Liver (tissue), 9 donors: ENCODE data around the gene TACR1. TPM values are rescaled to one million over a fixed set of nuclear protein-coding genes. Genes with fewer than 3 reads are reported as not detected.

Source experiments
- DNase-seq: peaks from one replicate; pipeline ENCODE4 v3.0.0-alpha.2; 2017; ENCODE audit warnings: low spot score
- H3K27ac ChIP-seq, 2 donors: one replicate each; pipeline ENCODE4 v1.7.0; 2013; ENCODE audit warnings: inconsistent platforms in 2 of 2, low read length in 2 of 2, control low read depth in 1 of 2, low read depth in 1 of 2, mild to moderate bottlenecking in 1 of 2
- H3K27me3 ChIP-seq, 4 donors: one replicate each; pipeline versions ENCODE4 v1.6.1 to v1.7.0; 2013; ENCODE audit warnings: low read length in 3 of 4, inconsistent platforms in 1 of 4, mild to moderate bottlenecking in 1 of 4, moderate library complexity in 1 of 4; ENCODE audit not compliant: control insufficient read depth in 4 of 4, insufficient read depth in 4 of 4
- H3K36me3 ChIP-seq, 4 donors: one replicate each; pipeline versions ENCODE4 v1.6.1 to v1.7.0; 2013; ENCODE audit warnings: low read length in 3 of 4, mild to moderate bottlenecking in 3 of 4, low read depth in 1 of 4, moderate library complexity in 1 of 4; ENCODE audit not compliant: control insufficient read depth in 4 of 4, insufficient read depth in 3 of 4
- H3K4me1 ChIP-seq, 4 donors: one replicate each; pipeline versions ENCODE4 v1.6.1 to v1.7.0; 2013; ENCODE audit warnings: low read length in 3 of 4, mild to moderate bottlenecking in 3 of 4, moderate library complexity in 1 of 4; ENCODE audit not compliant: control insufficient read depth in 4 of 4, insufficient read depth in 4 of 4
- H3K4me3 ChIP-seq, 3 donors: one replicate each; pipeline versions ENCODE4 v1.6.1 to v1.7.0; 2013; ENCODE audit warnings: low read length in 3 of 3, control low read depth in 1 of 3, low read depth in 1 of 3, mild to moderate bottlenecking in 1 of 3
- H3K9ac ChIP-seq, 2 donors: one replicate each; pipeline ENCODE4 v1.7.0; 2013; ENCODE audit warnings: low read length in 2 of 2, mild to moderate bottlenecking in 2 of 2, moderate library complexity in 2 of 2, control low read depth in 1 of 2, low read depth in 1 of 2
- H3K9me3 ChIP-seq, 4 donors: one replicate each; pipeline versions ENCODE4 v1.6.1 to v1.7.0; 2013; ENCODE audit warnings: low read length in 3 of 4; ENCODE audit not compliant: control insufficient read depth in 4 of 4
- ATF3 ChIP-seq: IDR thresholded peaks from 2 replicates; pipeline ENCODE4 v1.6.1; 2016; ENCODE audit warnings: antibody characterized with exemption
- CTCF ChIP-seq: fragments of 150-350 bp; IDR thresholded peaks from 2 replicates; pipeline ENCODE4 v1.5.1; 2017; ENCODE audit warnings: improper control_type of control experiment, low read depth, low read length; ENCODE audit not compliant: missing input control
- EGR1 ChIP-seq, 2 donors: IDR thresholded peaks; 2 replicates each; pipeline ENCODE4 v1.6.1; 2016 to 2018; ENCODE audit warnings: antibody characterized with exemption in 2 of 2, low read depth in 2 of 2
- FOXA1 ChIP-seq: IDR thresholded peaks from 2 replicates; pipeline ENCODE4 v1.6.1; 2016; ENCODE audit warnings: antibody characterized with exemption
- FOXA2 ChIP-seq: IDR thresholded peaks from 2 replicates; pipeline ENCODE4 v1.6.1; 2016; ENCODE audit warnings: antibody characterized with exemption
- GABPA ChIP-seq, 2 donors: IDR thresholded peaks in 1 of 2; conservative IDR thresholded peaks in 1 of 2; 2 replicates each; pipeline ENCODE4 v1.6.1; 2016; ENCODE audit warnings: antibody characterized with exemption in 2 of 2, mild to moderate bottlenecking in 1 of 2, moderate library complexity in 1 of 2
- HNF4G ChIP-seq: IDR thresholded peaks from 2 replicates; pipeline ENCODE4 v1.6.1; 2016; ENCODE audit warnings: antibody characterized with exemption
- JUND ChIP-seq, 2 donors: IDR thresholded peaks; 2 replicates each; pipeline ENCODE4 v1.6.1; 2016; ENCODE audit warnings: antibody characterized with exemption in 2 of 2
- MAX ChIP-seq: IDR thresholded peaks from 2 replicates; pipeline ENCODE4 v1.6.1; 2016; ENCODE audit warnings: antibody characterized with exemption
- NR2F2 ChIP-seq: IDR thresholded peaks from 2 replicates; pipeline ENCODE4 v1.6.1; 2016; ENCODE audit warnings: antibody characterized with exemption
- RAD21 ChIP-seq, 2 donors: IDR thresholded peaks; 2 replicates each; pipeline ENCODE4 v1.6.1; 2016; ENCODE audit warnings: antibody characterized with exemption in 2 of 2, mild to moderate bottlenecking in 2 of 2
- REST ChIP-seq: IDR thresholded peaks from 2 replicates; pipeline ENCODE4 v1.6.1; 2016; ENCODE audit warnings: antibody characterized with exemption, mild to moderate bottlenecking
- TAF1 ChIP-seq: conservative IDR thresholded peaks from 2 replicates; pipeline ENCODE4 v1.6.1; 2016; ENCODE audit warnings: antibody characterized with exemption, mild to moderate bottlenecking
- YY1 ChIP-seq: IDR thresholded peaks from 2 replicates; pipeline ENCODE4 v1.6.1; 2016; ENCODE audit warnings: antibody characterized with exemption, mild to moderate bottlenecking
- ZBTB33 ChIP-seq: IDR thresholded peaks from 2 replicates; pipeline ENCODE4 v1.6.1; 2016; ENCODE audit warnings: antibody characterized with exemption
- WGBS: extraction: QIAGEN DNeasy Blood & Tissue Kit; methylation state at CpG from one replicate; pipeline ENCODE4 v1.1.7; 2013; 5-methylcytosine and 5-hydroxymethylcytosine counted together
- polyA plus RNA-seq, 2 donors: library from polyadenylated mRNA; stranded (reverse) in 1 of 2; unstranded in 1 of 2; fragments of 200-250 nt in 1 of 2; fragments of >200 nt in 1 of 2; fragmentation: Nextera tagmentation in 1 of 2; extraction: Ambion mirVana in 1 of 2; gene quantifications; one replicate each; pipeline versions ENCODE4 v1.2.1 to v1.2.3, GENCODE V29; 2013 to 2015
- total RNA-seq, 2 donors: library from RNA; depleted of rRNA; stranded (reverse); fragments of >200 nt; gene quantifications; one replicate each; pipeline ENCODE4 v1.2.3, GENCODE V29; 2014
- donor health status: healthy.
- donor health status: healthy.
- donor health status: healthy.
- donor health status: healthy.
- donor health status: healthy.

The TACR1 gene
- total and polyA plus RNA-seq, 4 donors = 0.02 to 0.84 (median 0.14) TPM; not detected in 1

- Histone ChIP-seq H3K27ac (no peak overlapping the region), H3K9me3 (no peaks in the 10 kb centered on the region), H3K36me3 (no peaks in the 10 kb centered on the region), H3K4me3 (no peak overlapping the region), H3K9ac (no peak overlapping the region), H3K4me1 (no peaks in the 10 kb centered on the region), H3K27me3 (no peaks in the 10 kb centered on the region)
- DNase-seq = no peak
- TF ChIP-seq HNF4G (no peak), RAD21 (IDR thresholded peaks at IDR 0.05) (no peak), GABPA (IDR thresholded peaks at IDR 0.05 in 1 of 2, conservative IDR thresholded peaks at IDR 0.05 in 1 of 2) (no peak), CTCF (no peak), MAX (no peak), JUND (IDR thresholded peaks at IDR 0.05) (no peak)
- WGBS = 97% methylated on average over 1 of the region's 1 CpG
These were observed 176.8 kb downstream of the TACR1 start for GRCh38 chr2:75022516-75022915.

- H3K27ac ChIP-seq = no peak overlapping the region
- no peaks in the 10 kb centered on the region for H3K4me1 ChIP-seq
- H3K27me3 ChIP-seq = no peaks in the 10 kb centered on the region
- H3K9ac ChIP-seq = no peak overlapping the region
- H3K36me3 ChIP-seq = no peaks in the 10 kb centered on the region
- no peaks in the 10 kb centered on the region for H3K9me3 ChIP-seq
- DNase-seq = no peak
- 84% methylated on average over 1 of the region's 1 CpG for WGBS
- H3K4me3 ChIP-seq = no peak overlapping the region
- TF ChIP-seq FOXA2 (no peak), NR2F2 (no peak), GABPA (IDR thresholded peaks at IDR 0.05 in 1 of 2, conservative IDR thresholded peaks at IDR 0.05 in 1 of 2) (no peak), ZBTB33 (no peak), FOXA1 (no peak), TAF1 (no peak), YY1 (no peak)
These were observed 177.6 kb downstream of the TACR1 start for GRCh38 chr2:75021672-75022071.

- Histone ChIP-seq H3K36me3 (no peaks in the 10 kb centered on the region), H3K4me1 (no peaks in the 10 kb centered on the region), H3K27ac (no peak overlapping the region), H3K9me3 (no peaks in the 10 kb centered on the region), H3K9ac (no peak overlapping the region), H3K27me3 (no peaks in the 10 kb centered on the region), H3K4me3 (no peak overlapping the region)
- 91% methylated on average over 11 of the region's 11 CpGs for WGBS
- DNase-seq = no peak
- no peak for TF ChIP-seq REST
- TF ChIP-seq HNF4G = no peak
- TF ChIP-seq GABPA (IDR thresholded peaks at IDR 0.05 in 1 of 2, conservative IDR thresholded peaks at IDR 0.05 in 1 of 2) = no peak
- TF ChIP-seq RAD21 (IDR thresholded peaks at IDR 0.05) = no peak
- TF ChIP-seq EGR1 (IDR thresholded peaks at IDR 0.05; ENCODE audit: low read depth in 2 of 2) = no peak
- no peak for TF ChIP-seq ATF3
- TF ChIP-seq YY1 = no peak
- no peak for TF ChIP-seq FOXA2
- TF ChIP-seq MAX = no peak
- no peak for TF ChIP-seq NR2F2
These were observed 178.8 kb downstream of the TACR1 start for GRCh38 chr2:75020476-75020875.
